CD14-positive monocyte (primary cell): ENCODE results near the gene TBC1D10A. TPM values are rescaled to one million over a fixed set of nuclear protein-coding genes. Genes with fewer than 3 reads are reported as not detected.

ENCODE experiments used
- DNase-seq, 3 donors: peaks; one replicate each; pipeline ENCODE4 v3.0.0-alpha.2; 2011 to 2022
- H2AFZ ChIP-seq: 2 replicates; pipeline ENCODE4 v1.6.0; 2012; ENCODE audit warnings: mild to moderate bottlenecking, low read depth, low read length, inconsistent platforms; ENCODE audit not compliant: insufficient read depth, poor library complexity, severe bottlenecking
- H3K27ac ChIP-seq, 2 donors: 1 replicate in 1 of 2; 2 replicates in 1 of 2; pipeline ENCODE4 v1.5.1; 2012 to 2013; ENCODE audit warnings: low read length in 2 of 2, control low read depth in 1 of 2, inconsistent platforms in 1 of 2, low read depth in 1 of 2, mild to moderate bottlenecking in 1 of 2
- H3K27me3 ChIP-seq, 2 donors: one replicate each; pipeline versions ENCODE4 v1.6.0 to v1.6.1; 2011 to 2013; ENCODE audit warnings: low read length in 2 of 2; ENCODE audit not compliant: control insufficient read depth in 2 of 2, insufficient read depth in 2 of 2
- H3K36me3 ChIP-seq, 2 donors: replicated peaks in 1 of 2; 1 replicate in 1 of 2; 2 replicates in 1 of 2; pipeline versions ENCODE4 v1.5.1 to v1.6.1; 2012 to 2013; ENCODE audit warnings: low read length in 2 of 2, control low read depth in 1 of 2, inconsistent platforms in 1 of 2, mild to moderate bottlenecking in 1 of 2; ENCODE audit not compliant: insufficient read depth in 2 of 2, control insufficient read depth in 1 of 2
- H3K4me1 ChIP-seq, 2 donors: 1 replicate in 1 of 2; 2 replicates in 1 of 2; pipeline versions ENCODE4 v1.5.1 to v1.6.1; 2012 to 2013; ENCODE audit warnings: low read length in 2 of 2, control low read depth in 1 of 2, inconsistent platforms in 1 of 2, mild to moderate bottlenecking in 1 of 2, moderate library complexity in 1 of 2; ENCODE audit not compliant: insufficient read depth in 2 of 2, control insufficient read depth in 1 of 2
- H3K4me2 ChIP-seq: replicated peaks from 2 replicates; pipeline ENCODE3; 2012; ENCODE audit warnings: low read length, moderate library complexity, mild to moderate bottlenecking; ENCODE audit not compliant: poor library complexity, severe bottlenecking; ENCODE audit errors: extremely low read depth
- H3K4me3 ChIP-seq, 3 experiments: fragments of 200-600 bp in 1 of 3; sonication (generic) in 1 of 3; replicated peaks in 1 of 3; 1 replicate in 2 of 3; 2 replicates in 1 of 3; pipeline ENCODE4 v1.5.1; 2011 to 2013; ENCODE audit warnings: low read length in 3 of 3, mild to moderate bottlenecking in 3 of 3, control low read depth in 2 of 3, low read depth in 2 of 3, inconsistent platforms in 1 of 3, moderate library complexity in 1 of 3
- H3K79me2 ChIP-seq: 2 replicates; pipeline ENCODE4 v1.6.0; 2012; ENCODE audit warnings: mild to moderate bottlenecking, control low read depth, inconsistent platforms, low read length, moderate library complexity; ENCODE audit not compliant: insufficient read depth
- H3K9ac ChIP-seq: 2 replicates; pipeline ENCODE4 v1.6.0; 2017; ENCODE audit warnings: low read length, mild to moderate bottlenecking; ENCODE audit not compliant: insufficient read depth, poor library complexity, severe bottlenecking
- H3K9me3 ChIP-seq, 2 donors: replicated peaks in 1 of 2; 1 replicate in 1 of 2; 2 replicates in 1 of 2; pipeline versions ENCODE4 v1.5.1 to v1.6.1; 2012 to 2013; ENCODE audit warnings: low read length in 2 of 2, control low read depth in 1 of 2; ENCODE audit not compliant: control insufficient read depth in 1 of 2, insufficient read depth in 1 of 2
- H4K20me1 ChIP-seq: 2 replicates; pipeline ENCODE4 v1.6.0; 2012; ENCODE audit warnings: mild to moderate bottlenecking, low read length, control low read depth, moderate library complexity; ENCODE audit not compliant: insufficient read depth
- H3K27ac Mint-ChIP-seq, 7 donors: one replicate each; pipeline ENCODE4 v1.8.0; 2020; ENCODE audit warnings: mild to moderate bottlenecking in 7 of 7, mixed read lengths in 7 of 7, moderate library complexity in 6 of 7, inconsistent platforms in 2 of 7
- H3K27me3 Mint-ChIP-seq, 3 donors: one replicate each; pipeline ENCODE4 v1.8.0; 2021 to 2022; ENCODE audit warnings: low read depth in 3 of 3, mild to moderate bottlenecking in 3 of 3, mixed read lengths in 3 of 3, moderate library complexity in 3 of 3, inconsistent platforms in 1 of 3
- H3K36me3 Mint-ChIP-seq, 2 donors: one replicate each; pipeline ENCODE4 v1.8.0; 2020; ENCODE audit warnings: mixed read lengths in 2 of 2, inconsistent platforms in 1 of 2, mild to moderate bottlenecking in 1 of 2
- H3K4me1 Mint-ChIP-seq: one replicate; pipeline ENCODE4 v1.8.0; 2020; ENCODE audit warnings: mild to moderate bottlenecking, mixed read lengths
- H3K4me3 Mint-ChIP-seq, 2 donors: one replicate each; pipeline ENCODE4 v1.8.0; 2020; ENCODE audit warnings: mild to moderate bottlenecking in 2 of 2, mixed read lengths in 2 of 2, moderate library complexity in 1 of 2
- H3K9me3 Mint-ChIP-seq, 7 donors: one replicate each; pipeline ENCODE4 v1.8.0; 2020 to 2022; ENCODE audit warnings: mixed read lengths in 7 of 7, mild to moderate bottlenecking in 6 of 7, moderate library complexity in 6 of 7, inconsistent platforms in 2 of 7
- WGBS: methylation state at CpG from one replicate; pipeline ENCODE4 v1.1.5; 2013; ENCODE audit warnings: missing lambda C conversion rate; ENCODE audit not compliant: insufficient coverage; 5-methylcytosine and 5-hydroxymethylcytosine counted together
- intact Hi-C, 2 donors: fragments of 100-400 bp; cut with micrococcal nuclease; formaldehyde crosslinking; loops; one replicate each; pipeline versions ENCODE4 v1.15.0 to v1.15.1; 2023
- polyA plus RNA-seq, 3 donors: library from polyadenylated mRNA; depleted of rRNA in 1 of 3; unstranded in 2 of 3; stranded (reverse) in 1 of 3; fragments of 300-500 nt in 2 of 3; fragments of >200 nt in 1 of 3; fragmentation: Illumina TruSeq in 2 of 3; gene quantifications; 1 replicate in 2 of 3; 2 replicates in 1 of 3; pipeline ENCODE4 v1.2.3, GENCODE V29; 2012 to 2021
- TF ChIP-seq, protein P1 (sequence below): fragments of 200-600 bp; IDR thresholded peaks from one replicate; pipeline ENCODE4 v1.8.0; 2022; ENCODE audit warnings: antibody characterized with exemption, mild to moderate bottlenecking

Gene TBC1D10A
- polyA plus RNA-seq, 3 donors = 13.4 to 38.3 (median 21.8) TPM

- no peaks in the 10 kb centered on the region for H3K9me3 Mint-ChIP-seq
- Histone ChIP-seq H3K9me3 (no peaks in the 10 kb centered on the region), H3K27me3 (peaks cover 0 to 3% of the 10 kb centered on the region in 2 donors), H3K27ac (peak within 1 kb of the TSS; percentile 77 to 95), H2AFZ (peak within 1 kb of the TSS; percentile 91), H4K20me1 (peaks cover 45% of the 10 kb centered on the region), H3K9ac (peak within 1 kb of the TSS; percentile 95), H3K36me3 (peaks cover 19 to 24% of the 10 kb centered on the region in 2 donors), H3K79me2 (peaks cover 48% of the 10 kb centered on the region), H3K4me2 (peak within 1 kb of the TSS; percentile 94), H3K4me1 (peaks cover 25 to 28% of the 10 kb centered on the region in 2 donors), H3K4me3 (peak within 1 kb of the TSS; percentile 71 to 94 (median 87))
- peaks cover 25 to 29% of the 10 kb centered on the region in 2 donors for H3K36me3 Mint-ChIP-seq
- H3K4me1 Mint-ChIP-seq = peaks cover 31% of the 10 kb centered on the region
- peak within 1 kb of the TSS; percentile 86 to 93 (median 90) for H3K27ac Mint-ChIP-seq
- TF ChIP-seq, protein P1, sequence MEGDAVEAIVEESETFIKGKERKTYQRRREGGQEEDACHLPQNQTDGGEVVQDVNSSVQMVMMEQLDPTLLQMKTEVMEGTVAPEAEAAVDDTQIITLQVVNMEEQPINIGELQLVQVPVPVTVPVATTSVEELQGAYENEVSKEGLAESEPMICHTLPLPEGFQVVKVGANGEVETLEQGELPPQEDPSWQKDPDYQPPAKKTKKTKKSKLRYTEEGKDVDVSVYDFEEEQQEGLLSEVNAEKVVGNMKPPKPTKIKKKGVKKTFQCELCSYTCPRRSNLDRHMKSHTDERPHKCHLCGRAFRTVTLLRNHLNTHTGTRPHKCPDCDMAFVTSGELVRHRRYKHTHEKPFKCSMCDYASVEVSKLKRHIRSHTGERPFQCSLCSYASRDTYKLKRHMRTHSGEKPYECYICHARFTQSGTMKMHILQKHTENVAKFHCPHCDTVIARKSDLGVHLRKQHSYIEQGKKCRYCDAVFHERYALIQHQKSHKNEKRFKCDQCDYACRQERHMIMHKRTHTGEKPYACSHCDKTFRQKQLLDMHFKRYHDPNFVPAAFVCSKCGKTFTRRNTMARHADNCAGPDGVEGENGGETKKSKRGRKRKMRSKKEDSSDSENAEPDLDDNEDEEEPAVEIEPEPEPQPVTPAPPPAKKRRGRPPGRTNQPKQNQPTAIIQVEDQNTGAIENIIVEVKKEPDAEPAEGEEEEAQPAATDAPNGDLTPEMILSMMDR = no peak
- under 1% methylated on average over 91 of the region's 91 CpGs for WGBS
- DNase-seq = peak; percentile 87 to 89 (median 88)
- H3K4me3 Mint-ChIP-seq = peak within 1 kb of the TSS; percentile 93 to 94
- H3K27me3 Mint-ChIP-seq = peaks cover 0 to 18% (median 14%) of the 10 kb centered on the region in 3 donors
- intact Hi-C loops = loop anchor here in 1 of 2 donors (2.0 to 10.0 kb wide), 2 partner anchors 30 to 52 kb away; partner anchors contain the start of gene RNF215
These were observed 29.9 kb upstream of the TBC1D10A start, which contains the start of the genes CCDC157 and SF3A1 for GRCh38 chr22:30356449-30357235. Gene CCDC157 (plus strand): TSS chr22:30357007. CDS start chr22:30366001, 8,994 bp downstream. Gene SF3A1 (minus strand): TSS chr22:30356894. CDS start chr22:30356792, 102 bp downstream.

GRCh38 chr22:30354644-30355043 is 27.9 kb upstream of the TBC1D10A start:
- H3K9me3 ChIP-seq = no peaks in the 10 kb centered on the region
- peak overlapping the region in 1 of 2 donors; percentile 44 for H3K27ac ChIP-seq
- Mint-ChIP-seq H3K4me1 (peaks cover 31% of the 10 kb centered on the region), H3K27ac (peak overlapping the region in 4 of 7 donors; percentile 29 to 89 (median 44)), H3K27me3 (peaks cover 0 to 15% (median 14%) of the 10 kb centered on the region in 3 donors), H3K36me3 (peaks cover 40 to 49% of the 10 kb centered on the region in 2 donors), H3K9me3 (no peaks in the 10 kb centered on the region), H3K4me3 (no peak overlapping the region)
- no peak overlapping the region for H3K4me2 ChIP-seq
- no peak overlapping the region for H3K4me3 ChIP-seq
- H3K4me1 ChIP-seq = peaks cover 25 to 28% of the 10 kb centered on the region in 2 donors
- no CpG with 5 or more reads among the region's 5 CpGs for WGBS
- no peak overlapping the region for H3K9ac ChIP-seq
- peaks cover 68% of the 10 kb centered on the region for H3K79me2 ChIP-seq
- H2AFZ ChIP-seq = no peak overlapping the region
- TF ChIP-seq, protein P1 = no peak
- H3K27me3 ChIP-seq = peaks cover 0 to 3% of the 10 kb centered on the region in 2 donors
- no peak for DNase-seq
- intact Hi-C loops = loop anchor here in 1 of 2 donors (10.0 kb wide), 1 partner anchor 50 kb away; no protein-coding TSS in a partner anchor
- H3K36me3 ChIP-seq = peaks cover 39 to 44% of the 10 kb centered on the region in 2 donors
- peaks cover 65% of the 10 kb centered on the region for H4K20me1 ChIP-seq
